HFF-Myc (cell line): ENCODE measurements around the gene ARGFX.
A peak's percentile ranks its signal among the peaks of the same experiment; 100 is the strongest.

Experiments used
- DNase-seq: peaks from one replicate; pipeline ENCODE4 v3.0.0-alpha.2; 2011; ENCODE audit warnings: low read depth; ENCODE audit errors: extremely low read depth
- H3K4me3 ChIP-seq: replicated peaks from 2 replicates; pipeline ENCODE4 v1.5.1; 2011; ENCODE audit warnings: low read depth, mild to moderate bottlenecking, control low read depth, low read length
- TF ChIP-seq, protein P1 (sequence below): IDR thresholded peaks from 2 replicates; pipeline ENCODE4 v1.5.1; 2012; ENCODE audit warnings: mild to moderate bottlenecking, low read depth, low read length, control low read depth; ENCODE audit errors: missing control alignments

ARGFX gene

DNA sequence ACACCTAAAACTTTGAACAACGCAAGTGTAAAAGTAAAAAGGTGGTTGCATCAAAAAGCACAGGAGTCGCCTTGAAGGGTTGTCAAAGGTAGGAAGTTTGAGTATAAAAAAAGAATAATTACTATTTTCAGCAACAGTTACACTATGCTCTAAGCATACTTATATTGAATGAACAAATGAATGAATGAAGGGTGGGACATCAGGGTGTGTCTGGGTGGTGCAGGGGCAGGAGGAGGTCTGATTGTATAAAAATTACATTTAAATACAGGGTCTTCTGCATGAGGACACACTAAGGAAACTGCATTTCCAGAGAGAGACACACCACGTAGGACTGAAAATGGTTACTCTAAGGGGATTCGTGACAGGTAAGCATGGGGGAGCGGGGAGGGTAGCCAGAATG is at the start of gene ARGFX:
TSS of gene ARGFX (plus strand) at position 301 of the 400 bp plus-strand sequence. CDS start 2,765 bp downstream, outside the sequence.
- TF ChIP-seq, protein P1, sequence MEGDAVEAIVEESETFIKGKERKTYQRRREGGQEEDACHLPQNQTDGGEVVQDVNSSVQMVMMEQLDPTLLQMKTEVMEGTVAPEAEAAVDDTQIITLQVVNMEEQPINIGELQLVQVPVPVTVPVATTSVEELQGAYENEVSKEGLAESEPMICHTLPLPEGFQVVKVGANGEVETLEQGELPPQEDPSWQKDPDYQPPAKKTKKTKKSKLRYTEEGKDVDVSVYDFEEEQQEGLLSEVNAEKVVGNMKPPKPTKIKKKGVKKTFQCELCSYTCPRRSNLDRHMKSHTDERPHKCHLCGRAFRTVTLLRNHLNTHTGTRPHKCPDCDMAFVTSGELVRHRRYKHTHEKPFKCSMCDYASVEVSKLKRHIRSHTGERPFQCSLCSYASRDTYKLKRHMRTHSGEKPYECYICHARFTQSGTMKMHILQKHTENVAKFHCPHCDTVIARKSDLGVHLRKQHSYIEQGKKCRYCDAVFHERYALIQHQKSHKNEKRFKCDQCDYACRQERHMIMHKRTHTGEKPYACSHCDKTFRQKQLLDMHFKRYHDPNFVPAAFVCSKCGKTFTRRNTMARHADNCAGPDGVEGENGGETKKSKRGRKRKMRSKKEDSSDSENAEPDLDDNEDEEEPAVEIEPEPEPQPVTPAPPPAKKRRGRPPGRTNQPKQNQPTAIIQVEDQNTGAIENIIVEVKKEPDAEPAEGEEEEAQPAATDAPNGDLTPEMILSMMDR, result no peak
- no peak for DNase-seq
- no peak within 1 kb of the TSS for H3K4me3 ChIP-seq

- TF ChIP-seq, protein P1, result no peak
- H3K4me3 ChIP-seq, result no peak overlapping the region
- DNase-seq, result no peak
Observed at GRCh38 chr3:121517953-121518655, 49.6 kb upstream of the ARGFX start.

DNA sequence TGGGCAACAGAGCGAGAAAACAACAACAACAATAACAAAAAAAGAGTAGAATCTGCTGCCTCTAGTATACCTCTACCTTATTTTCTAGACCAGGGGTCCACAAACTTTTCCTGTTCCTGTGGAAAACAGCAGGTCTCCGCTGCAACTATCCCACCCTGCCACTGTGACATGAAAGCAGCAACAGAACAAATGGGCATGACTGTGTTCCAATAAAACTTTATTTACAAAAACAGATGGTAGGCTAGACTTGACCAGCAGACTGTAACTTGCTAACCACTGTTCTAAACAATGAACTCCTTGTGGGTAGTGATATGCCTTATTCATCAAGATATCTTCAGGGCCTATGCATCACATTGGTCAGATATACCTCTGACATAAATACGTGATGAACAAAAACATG is 47.2 kb upstream of the ARGFX start:
- no peak for DNase-seq
- TF ChIP-seq, protein P1, result no peak
- no peak overlapping the region for H3K4me3 ChIP-seq

DNA sequence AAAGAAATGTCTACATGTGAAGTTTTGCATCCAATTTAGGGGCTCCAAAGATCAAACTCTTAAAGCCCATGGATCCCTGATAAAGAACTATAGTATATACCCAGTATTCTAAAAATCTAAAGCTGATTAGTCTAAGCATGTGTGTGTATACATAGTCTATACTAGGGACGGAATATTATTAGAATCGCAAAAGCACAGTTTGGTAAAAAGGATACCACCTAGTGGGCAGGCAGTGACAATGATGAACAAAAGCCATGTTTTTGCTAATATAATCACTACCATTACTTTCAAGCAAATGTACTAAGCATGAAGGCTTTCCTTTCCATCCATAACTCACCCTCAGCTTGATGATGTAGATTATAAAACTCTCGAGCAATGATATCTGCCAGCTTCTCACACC is 38.4 kb upstream of the ARGFX start:
- DNase-seq, result no peak
- H3K4me3 ChIP-seq, result no peak overlapping the region
- TF ChIP-seq, protein P1, result peak; percentile 37

DNA sequence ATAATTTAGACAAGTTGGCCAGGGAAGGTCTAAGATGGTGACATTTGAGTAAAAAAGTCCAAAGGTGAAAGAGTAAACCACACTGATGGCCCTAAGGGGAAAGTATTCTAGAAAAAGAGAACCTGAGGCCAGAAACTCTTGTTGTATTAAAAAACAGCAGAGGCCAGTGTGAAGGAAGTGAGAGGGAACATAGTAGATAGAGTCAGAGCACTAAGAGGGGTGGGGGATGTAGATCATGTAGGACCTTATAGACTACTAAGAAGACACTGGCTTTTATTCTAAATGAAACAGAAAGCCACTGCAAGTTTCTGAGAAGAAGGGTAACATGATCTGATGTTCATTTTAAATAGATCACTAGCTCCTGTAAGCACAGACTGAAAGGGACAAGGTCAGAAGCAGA is 36.5 kb upstream of the ARGFX start:
- TF ChIP-seq, protein P1, result no peak
- no peak overlapping the region for H3K4me3 ChIP-seq
- DNase-seq, result no peak

- no peak overlapping the region for H3K4me3 ChIP-seq
- TF ChIP-seq, protein P1, result no peak
- no peak for DNase-seq
Observed at GRCh38 chr3:121542924-121543323, 24.8 kb upstream of the ARGFX start.
